ENCODE results near the gene PTPN13. TPM values are rescaled to one million over a fixed set of nuclear protein-coding genes. Genes with fewer than 3 reads are reported as not detected.

PTPN13 gene
- total RNA-seq, 4 donors from 2014 or later, result 3.7 to 18.5 (median 10.1) TPM

DNA sequence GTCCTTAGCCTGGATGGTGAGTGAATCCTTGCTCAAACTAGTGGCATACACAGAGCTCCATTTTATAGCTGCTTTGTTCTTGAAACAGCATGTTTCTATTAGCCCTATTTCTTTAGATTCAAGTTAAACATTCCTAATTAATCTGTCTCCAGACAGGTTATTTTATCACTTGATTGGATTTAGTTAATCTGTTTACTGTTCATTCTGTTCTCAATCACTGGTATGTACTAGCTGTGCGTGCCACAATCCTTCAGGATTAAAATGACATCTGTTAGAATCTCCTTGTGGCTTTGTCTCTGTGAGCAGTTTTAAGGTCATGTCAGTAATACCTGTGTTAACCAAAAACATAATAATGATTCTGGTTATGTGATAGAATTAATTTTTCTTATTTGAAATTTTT is 36.5 kb downstream of the PTPN13 start:
- Histone ChIP-seq H3K27ac (no peak overlapping the region), H3K4me1 (peaks cover 0 to 6% (median 0%) of the 10 kb centered on the region in 4 donors), H3K9me3 (no peaks in the 10 kb centered on the region), H3K4me3 (no peak overlapping the region), H3K27me3 (no peaks in the 10 kb centered on the region), H3K36me3 (no peaks in the 10 kb centered on the region)
- in situ Hi-C loops (cut with MboI; ENCODE audit: low pct_ligation_motif_present in 1 of 4, low pct_unique_long_range_greater_than_20kb in 1 of 4, low sequenced_read_pairs in 3 of 4) (no loop called here), intact Hi-C loops (cut with DNase I; ENCODE audit: low total_unique reads) (no loop called here)
- WGBS, 2 donors (ENCODE audit: low coverage in 1 of 2), result 61 to 83% methylated on average over 1 of the region's 1 CpG
- DNase-seq, result no peak
- TF ChIP-seq POLR2A (IDR thresholded peaks at IDR 0.05) (no peak), POLR2AphosphoS5 (IDR thresholded peaks at IDR 0.05) (no peak), EP300 (IDR thresholded peaks at IDR 0.05; ENCODE audit: low read depth) (no peak)
- TF ChIP-seq, protein P1, sequence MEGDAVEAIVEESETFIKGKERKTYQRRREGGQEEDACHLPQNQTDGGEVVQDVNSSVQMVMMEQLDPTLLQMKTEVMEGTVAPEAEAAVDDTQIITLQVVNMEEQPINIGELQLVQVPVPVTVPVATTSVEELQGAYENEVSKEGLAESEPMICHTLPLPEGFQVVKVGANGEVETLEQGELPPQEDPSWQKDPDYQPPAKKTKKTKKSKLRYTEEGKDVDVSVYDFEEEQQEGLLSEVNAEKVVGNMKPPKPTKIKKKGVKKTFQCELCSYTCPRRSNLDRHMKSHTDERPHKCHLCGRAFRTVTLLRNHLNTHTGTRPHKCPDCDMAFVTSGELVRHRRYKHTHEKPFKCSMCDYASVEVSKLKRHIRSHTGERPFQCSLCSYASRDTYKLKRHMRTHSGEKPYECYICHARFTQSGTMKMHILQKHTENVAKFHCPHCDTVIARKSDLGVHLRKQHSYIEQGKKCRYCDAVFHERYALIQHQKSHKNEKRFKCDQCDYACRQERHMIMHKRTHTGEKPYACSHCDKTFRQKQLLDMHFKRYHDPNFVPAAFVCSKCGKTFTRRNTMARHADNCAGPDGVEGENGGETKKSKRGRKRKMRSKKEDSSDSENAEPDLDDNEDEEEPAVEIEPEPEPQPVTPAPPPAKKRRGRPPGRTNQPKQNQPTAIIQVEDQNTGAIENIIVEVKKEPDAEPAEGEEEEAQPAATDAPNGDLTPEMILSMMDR (IDR thresholded peaks at IDR 0.05), result no peak

DNA sequence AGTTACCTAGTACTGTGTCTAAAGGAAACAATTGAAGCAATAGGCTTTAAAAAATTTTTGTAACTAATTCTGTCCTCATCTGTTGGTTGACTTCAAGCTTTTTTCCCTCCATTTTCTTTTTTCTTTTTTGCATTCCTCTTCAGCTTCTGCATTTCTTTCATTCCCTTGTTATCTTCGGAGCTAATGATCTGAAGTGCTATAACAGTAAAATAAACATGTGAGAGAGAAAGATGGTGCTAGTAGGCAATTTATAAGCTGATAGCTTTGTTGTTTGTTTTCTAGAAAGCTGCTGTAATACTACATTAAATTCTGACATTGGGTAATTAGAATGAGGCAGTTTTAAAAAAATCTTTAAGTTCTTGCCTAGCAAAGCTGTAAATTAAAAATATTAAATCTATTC is 37.1 kb downstream of the PTPN13 start:
- Histone ChIP-seq H3K27me3 (no peaks in the 10 kb centered on the region), H3K4me1 (peaks cover 0 to 6% (median 0%) of the 10 kb centered on the region in 4 donors), H3K27ac (no peak overlapping the region), H3K4me3 (no peak overlapping the region), H3K9me3 (no peaks in the 10 kb centered on the region), H3K36me3 (no peaks in the 10 kb centered on the region)
- intact Hi-C loops (cut with DNase I; ENCODE audit: low total_unique reads), result no loop called here
- in situ Hi-C loops (cut with MboI; ENCODE audit: low pct_ligation_motif_present in 1 of 4, low pct_unique_long_range_greater_than_20kb in 1 of 4, low sequenced_read_pairs in 3 of 4), result no loop called here
- WGBS, 2 donors (ENCODE audit: low coverage in 1 of 2), result 73 to 74% methylated on average over 1 of the region's 1 CpG
- no peak for DNase-seq
- no peak for TF ChIP-seq POLR2AphosphoS5 (IDR thresholded peaks at IDR 0.05)

DNA sequence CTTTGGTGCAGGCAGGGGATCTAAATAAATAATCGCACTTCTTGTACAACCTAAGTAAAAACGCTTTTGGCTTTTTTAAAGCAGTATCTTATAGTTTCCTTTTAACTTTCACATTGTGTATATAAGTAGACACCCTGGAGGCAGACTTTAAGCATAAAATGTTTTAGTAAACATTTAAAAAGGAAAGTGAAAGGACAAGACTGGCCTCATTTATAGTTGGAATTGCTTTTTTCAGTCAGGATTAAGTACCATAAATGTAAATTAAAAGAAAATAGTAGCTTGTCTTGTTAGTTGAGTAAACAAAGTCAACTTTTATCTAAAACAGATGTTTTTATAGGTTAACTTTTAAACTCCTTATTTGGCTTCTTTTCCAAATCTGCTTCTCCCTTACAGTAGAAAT is 39.7 kb downstream of the PTPN13 start:
- 50 to 65% methylated on average over 2 of the region's 2 CpGs for WGBS, 2 donors (ENCODE audit: low coverage in 1 of 2)
- Histone ChIP-seq H3K4me3 (no peak overlapping the region), H3K9me3 (no peaks in the 10 kb centered on the region), H3K4me1 (peaks cover 0 to 6% (median 0%) of the 10 kb centered on the region in 4 donors), H3K27me3 (no peaks in the 10 kb centered on the region), H3K36me3 (no peaks in the 10 kb centered on the region), H3K27ac (no peak overlapping the region)
- intact Hi-C loops (cut with DNase I; ENCODE audit: low total_unique reads), result no loop called here
- DNase-seq, result no peak
- TF ChIP-seq, protein P1 (IDR thresholded peaks at IDR 0.05), result no peak
- TF ChIP-seq POLR2AphosphoS5 (IDR thresholded peaks at IDR 0.05) (no peak), POLR2A (IDR thresholded peaks at IDR 0.05) (no peak), EP300 (IDR thresholded peaks at IDR 0.05; ENCODE audit: low read depth) (no peak)
- in situ Hi-C loops (cut with MboI; ENCODE audit: low pct_ligation_motif_present in 1 of 4, low pct_unique_long_range_greater_than_20kb in 1 of 4, low sequenced_read_pairs in 3 of 4), result no loop called here

DNA sequence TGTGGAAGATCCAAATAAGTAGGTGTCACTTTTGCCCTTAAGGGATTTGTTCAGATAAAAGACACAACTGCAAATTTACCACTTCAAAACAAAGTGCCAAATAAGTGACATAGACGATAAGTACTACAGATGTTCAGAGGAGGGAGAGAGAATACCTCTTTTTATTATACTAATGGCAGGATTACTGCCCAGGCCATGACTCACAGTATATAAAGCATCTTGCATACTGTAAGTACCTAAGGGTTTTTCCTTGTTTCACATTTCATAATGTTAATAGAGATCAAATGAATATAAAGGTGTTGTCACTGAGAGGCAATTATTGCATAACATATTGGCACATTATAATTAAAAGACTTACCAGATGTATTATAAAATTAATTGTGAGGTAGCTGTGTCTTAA is 46.4 kb downstream of the PTPN13 start:
- intact Hi-C loops (cut with DNase I; ENCODE audit: low total_unique reads) (no loop called here), in situ Hi-C loops (cut with MboI; ENCODE audit: low pct_ligation_motif_present in 1 of 4, low pct_unique_long_range_greater_than_20kb in 1 of 4, low sequenced_read_pairs in 3 of 4) (no loop called here)
- no peaks in the 10 kb centered on the region for H3K36me3 ChIP-seq
- H3K27ac ChIP-seq, result no peak overlapping the region
- no peak overlapping the region for H3K4me3 ChIP-seq
- no peaks in the 10 kb centered on the region for H3K4me1 ChIP-seq
- no peaks in the 10 kb centered on the region for H3K27me3 ChIP-seq
- 40 to 48% methylated on average over 1 of the region's 1 CpG for WGBS, 2 donors (ENCODE audit: low coverage in 1 of 2)
- H3K9me3 ChIP-seq, result no peaks in the 10 kb centered on the region
- no peak for DNase-seq
- no peak for TF ChIP-seq POLR2A (IDR thresholded peaks at IDR 0.05)
- no peak for TF ChIP-seq POLR2AphosphoS5 (IDR thresholded peaks at IDR 0.05)
- TF ChIP-seq EP300 (IDR thresholded peaks at IDR 0.05; ENCODE audit: low read depth), result no peak
- TF ChIP-seq, protein P1 (IDR thresholded peaks at IDR 0.05), result no peak

DNA sequence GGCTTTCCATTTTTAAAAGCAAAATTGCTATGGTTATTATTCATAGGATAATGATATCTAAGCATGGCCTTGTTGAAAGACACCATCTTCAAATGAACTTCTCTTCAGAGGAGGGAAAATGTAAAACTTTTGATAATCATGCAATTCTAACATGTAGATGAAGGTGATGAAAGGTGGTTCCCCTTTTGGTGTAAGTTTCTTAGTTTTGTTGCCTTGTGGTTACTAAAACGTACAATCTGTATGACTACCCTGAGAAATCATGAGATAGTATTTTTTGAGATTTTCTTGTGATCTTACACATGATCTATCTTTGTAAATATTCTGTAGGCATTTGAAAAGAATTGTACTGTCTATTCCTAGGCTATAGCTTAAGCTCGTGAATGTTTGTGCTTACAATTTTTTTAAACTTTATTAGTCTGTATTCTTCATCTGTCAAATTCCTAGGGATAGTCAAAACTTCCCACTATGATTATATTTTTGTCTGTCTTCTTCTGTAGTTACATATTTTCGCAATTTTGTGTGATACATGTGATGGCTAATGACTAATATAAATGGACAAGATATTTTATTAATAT is 47.5 kb downstream of the PTPN13 start:
- Histone ChIP-seq H3K4me3 (no peak overlapping the region), H3K36me3 (no peaks in the 10 kb centered on the region), H3K9me3 (no peaks in the 10 kb centered on the region), H3K27ac (no peak overlapping the region), H3K4me1 (no peaks in the 10 kb centered on the region), H3K27me3 (no peaks in the 10 kb centered on the region)
- DNase-seq, result no peak
- TF ChIP-seq EP300 (IDR thresholded peaks at IDR 0.05; ENCODE audit: low read depth), result no peak
- no peak for TF ChIP-seq POLR2AphosphoS5 (IDR thresholded peaks at IDR 0.05)
- no peak for TF ChIP-seq POLR2A (IDR thresholded peaks at IDR 0.05)
- TF ChIP-seq, protein P1 (IDR thresholded peaks at IDR 0.05), result no peak
- 75% methylated on average over 3 of the region's 3 CpGs for WGBS, 2 donors (ENCODE audit: low coverage in 1 of 2)
- in situ Hi-C loops (cut with MboI; ENCODE audit: low pct_ligation_motif_present in 1 of 4, low pct_unique_long_range_greater_than_20kb in 1 of 4, low sequenced_read_pairs in 3 of 4) (no loop called here), intact Hi-C loops (cut with DNase I; ENCODE audit: low total_unique reads) (no loop called here)
